ENCODE results near the gene FAM222B.

- TF ChIP-seq POLR2A (IDR thresholded peaks at IDR 0.05; ENCODE audit: low read length) = no peak
- no peak for TF ChIP-seq GATA1 (IDR thresholded peaks at IDR 0.05; ENCODE audit: low read depth, low read length)
Measured at GRCh38 chr17:28873839-28874238, 31.2 kb upstream of the FAM222B start.

Measured in erythroblast (primary cell).